Muscle of leg (tissue), 11 donors: ENCODE measurements around the gene ME3. TPM values are rescaled to one million over a fixed set of nuclear protein-coding genes. Genes with fewer than 3 reads are reported as not detected.

Source experiments
- DNase-seq: peaks from one replicate; pipeline ENCODE4 v3.0.0; 2013
- H3K27ac ChIP-seq: one replicate; pipeline ENCODE4 v1.5.1; 2013; ENCODE audit warnings: mild to moderate bottlenecking, low read length, control low read depth
- H3K27me3 ChIP-seq: one replicate; pipeline ENCODE4 v1.6.1; 2013; ENCODE audit warnings: low read length; ENCODE audit not compliant: control insufficient read depth, insufficient read depth
- H3K36me3 ChIP-seq: one replicate; pipeline ENCODE4 v1.6.1; 2013; ENCODE audit warnings: low read length; ENCODE audit not compliant: control insufficient read depth, insufficient read depth
- H3K4me1 ChIP-seq: one replicate; pipeline ENCODE4 v1.6.1; 2013; ENCODE audit warnings: low read length; ENCODE audit not compliant: control insufficient read depth, insufficient read depth
- H3K4me3 ChIP-seq: one replicate; pipeline ENCODE4 v1.5.1; 2013; ENCODE audit warnings: low read length, control low read depth
- H3K9me3 ChIP-seq: replicated peaks from 2 replicates; pipeline ENCODE4 v1.6.1; 2013; ENCODE audit warnings: low read depth, low read length; ENCODE audit not compliant: control insufficient read depth
- WGBS: methylation state at CpG from one replicate; pipeline ENCODE4 v1.1.5; 2013; ENCODE audit warnings: missing lambda C conversion rate; ENCODE audit not compliant: insufficient coverage; 5-methylcytosine and 5-hydroxymethylcytosine counted together
- polyA plus RNA-seq, 8 donors: library from polyadenylated mRNA; unstranded; fragments of 120-200 nt; gene quantifications; one replicate each; pipeline versions ENCODE4 v1.2.1 to v1.2.3, GENCODE V29; 2013; ENCODE audit warnings: inconsistent platforms in 1 of 8, low replicate concordance in 1 of 8; ENCODE audit not compliant: insufficient read length in 8 of 8, insufficient read depth in 1 of 8
- total RNA-seq: library from RNA; stranded (reverse); fragments of 120-200 nt; gene quantifications from one replicate; pipeline ENCODE4 v1.2.4, GENCODE V29; 2013

ME3 gene
- total and polyA plus RNA-seq, 9 donors = 7.0 to 12.4 (median 9.9) TPM

DNA sequence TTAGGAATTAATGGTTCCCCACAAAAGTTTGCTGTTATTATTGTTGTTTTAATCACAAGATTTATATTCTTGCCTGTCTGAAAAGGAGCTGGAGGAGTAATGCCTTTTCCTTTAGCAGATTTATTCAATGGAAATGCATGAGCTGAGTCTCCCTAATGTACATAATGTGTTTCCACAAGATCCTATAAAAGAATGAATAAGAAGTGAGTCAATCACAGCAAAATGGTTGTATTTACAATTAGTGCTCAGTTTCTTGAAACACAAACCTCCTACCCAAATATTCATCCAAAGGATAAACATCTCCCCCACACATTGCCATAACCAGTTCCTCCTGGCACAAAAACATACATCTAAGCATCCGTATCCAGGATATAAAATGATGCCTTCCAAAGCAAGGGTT lies 33.3 kb downstream of the ME3 start:
- Histone ChIP-seq H3K36me3 (no peaks in the 10 kb centered on the region), H3K27ac (no peak overlapping the region), H3K27me3 (no peaks in the 10 kb centered on the region), H3K4me1 (no peaks in the 10 kb centered on the region), H3K9me3 (no peaks in the 10 kb centered on the region), H3K4me3 (no peak overlapping the region)
- DNase-seq = no peak
- WGBS = no CpG with 5 or more reads among the region's 1 CpG

DNA sequence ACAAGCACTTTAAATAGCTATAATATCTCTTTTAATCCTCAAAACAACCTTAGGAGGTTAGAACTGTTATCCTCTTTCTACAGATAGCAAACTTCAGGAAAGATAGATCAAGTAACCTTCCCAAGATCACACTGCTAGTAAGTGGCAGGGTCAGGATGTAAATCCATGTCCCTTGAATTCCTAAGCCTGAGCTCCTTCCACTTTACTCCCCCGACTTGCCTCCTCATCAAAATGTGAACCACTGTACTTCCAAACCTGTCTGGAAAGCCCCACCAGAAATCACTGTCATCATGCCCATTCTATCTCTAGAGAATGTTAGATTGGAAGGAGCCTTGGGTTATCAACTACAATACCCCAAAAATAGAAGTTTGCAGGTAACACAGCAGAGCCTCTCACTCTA lies 33.7 kb downstream of the ME3 start:
- H3K27ac ChIP-seq = no peak overlapping the region
- WGBS = no CpG with 5 or more reads among the region's 1 CpG
- no peaks in the 10 kb centered on the region for H3K36me3 ChIP-seq
- no peaks in the 10 kb centered on the region for H3K9me3 ChIP-seq
- H3K4me1 ChIP-seq = no peaks in the 10 kb centered on the region
- no peak for DNase-seq
- H3K4me3 ChIP-seq = no peak overlapping the region
- H3K27me3 ChIP-seq = no peaks in the 10 kb centered on the region

DNA sequence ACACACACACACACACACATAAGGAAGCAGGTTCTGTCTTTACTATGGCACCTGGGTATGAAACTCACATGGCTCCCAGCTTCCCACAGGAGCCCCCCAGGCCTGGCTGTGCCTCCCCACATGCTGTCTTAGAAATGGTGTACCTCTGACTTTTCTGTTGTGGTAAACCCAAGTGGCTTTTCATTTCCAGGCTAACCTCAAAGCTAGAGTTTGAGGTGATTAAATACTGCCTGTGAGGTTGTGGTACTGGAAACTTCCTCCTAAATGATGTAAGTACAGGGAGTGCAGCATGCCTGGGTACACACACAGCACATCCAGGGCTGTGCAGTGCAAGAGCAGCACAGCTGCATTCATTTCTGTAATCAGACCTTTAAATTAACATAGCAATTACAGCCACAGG lies 34.4 kb downstream of the ME3 start:
- Histone ChIP-seq H3K27ac (no peak overlapping the region), H3K4me3 (no peak overlapping the region), H3K4me1 (no peaks in the 10 kb centered on the region), H3K36me3 (no peaks in the 10 kb centered on the region), H3K9me3 (no peaks in the 10 kb centered on the region), H3K27me3 (no peaks in the 10 kb centered on the region)
- no peak for DNase-seq

DNA sequence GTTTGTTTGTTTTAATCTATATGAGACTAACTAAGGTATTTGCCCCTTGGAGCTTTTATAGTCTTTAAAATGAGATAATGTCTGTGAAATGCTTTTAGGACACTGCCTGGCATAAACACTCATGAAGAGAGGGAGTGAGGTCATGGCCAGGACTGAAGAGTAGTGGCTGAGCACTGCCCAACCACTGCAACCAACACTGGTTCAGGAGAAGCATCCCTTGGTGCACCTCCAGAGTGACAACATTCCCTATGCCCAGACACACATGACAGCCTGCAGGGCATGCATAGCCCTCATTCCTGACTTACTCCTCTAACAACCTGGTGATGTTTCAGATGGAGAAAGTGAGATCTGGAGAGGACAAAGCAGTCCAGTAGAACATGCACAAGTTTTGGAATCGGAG lies 36.1 kb downstream of the ME3 start:
- H3K36me3 ChIP-seq = no peaks in the 10 kb centered on the region
- no peaks in the 10 kb centered on the region for H3K27me3 ChIP-seq
- H3K9me3 ChIP-seq = no peaks in the 10 kb centered on the region
- H3K4me1 ChIP-seq = no peaks in the 10 kb centered on the region
- H3K4me3 ChIP-seq = no peak overlapping the region
- no CpG with 5 or more reads among the region's 1 CpG for WGBS
- no peak for DNase-seq
- no peak overlapping the region for H3K27ac ChIP-seq

DNA sequence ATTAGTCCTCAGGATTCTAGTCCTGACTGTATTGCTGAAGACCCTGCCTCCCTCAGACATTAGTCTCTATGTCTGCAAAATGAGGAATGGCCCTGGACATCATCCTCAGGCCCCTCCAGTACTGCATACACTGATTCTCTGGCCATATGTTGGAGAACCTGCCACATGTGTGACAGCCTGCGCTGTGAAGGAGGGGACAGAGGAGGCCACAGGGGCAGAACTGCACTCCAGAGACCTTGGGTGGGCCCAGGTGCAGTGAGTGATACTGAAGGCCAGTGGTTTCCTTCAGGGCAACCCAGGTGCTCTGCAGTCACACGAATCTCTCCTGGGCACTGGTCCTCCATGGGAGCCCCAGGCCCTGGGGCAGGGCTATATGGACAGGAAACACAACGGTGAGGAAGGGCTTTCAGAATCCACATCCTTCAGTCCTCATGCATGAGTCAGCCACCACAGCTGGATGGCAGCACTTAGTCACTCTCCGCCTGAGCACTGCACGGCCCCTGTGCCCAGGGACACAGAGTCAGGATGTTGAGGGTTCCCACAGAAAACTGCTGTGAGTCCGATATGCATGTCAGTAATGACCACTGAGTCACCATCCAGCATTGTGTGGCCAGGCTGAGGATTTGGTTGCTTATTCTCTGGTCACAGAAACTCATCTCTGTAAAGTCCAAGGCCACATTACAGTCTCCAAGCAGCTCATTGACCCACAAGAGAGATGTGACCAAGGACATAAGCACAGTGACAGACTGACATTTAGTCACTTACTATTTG lies 39.7 kb downstream of the ME3 start:
- 85% methylated on average over 4 of the region's 6 CpGs for WGBS
- Histone ChIP-seq H3K36me3 (no peaks in the 10 kb centered on the region), H3K27ac (no peak overlapping the region), H3K4me1 (peaks cover 24% of the 10 kb centered on the region), H3K9me3 (no peaks in the 10 kb centered on the region), H3K4me3 (no peak overlapping the region), H3K27me3 (no peaks in the 10 kb centered on the region)
- DNase-seq = no peak

DNA sequence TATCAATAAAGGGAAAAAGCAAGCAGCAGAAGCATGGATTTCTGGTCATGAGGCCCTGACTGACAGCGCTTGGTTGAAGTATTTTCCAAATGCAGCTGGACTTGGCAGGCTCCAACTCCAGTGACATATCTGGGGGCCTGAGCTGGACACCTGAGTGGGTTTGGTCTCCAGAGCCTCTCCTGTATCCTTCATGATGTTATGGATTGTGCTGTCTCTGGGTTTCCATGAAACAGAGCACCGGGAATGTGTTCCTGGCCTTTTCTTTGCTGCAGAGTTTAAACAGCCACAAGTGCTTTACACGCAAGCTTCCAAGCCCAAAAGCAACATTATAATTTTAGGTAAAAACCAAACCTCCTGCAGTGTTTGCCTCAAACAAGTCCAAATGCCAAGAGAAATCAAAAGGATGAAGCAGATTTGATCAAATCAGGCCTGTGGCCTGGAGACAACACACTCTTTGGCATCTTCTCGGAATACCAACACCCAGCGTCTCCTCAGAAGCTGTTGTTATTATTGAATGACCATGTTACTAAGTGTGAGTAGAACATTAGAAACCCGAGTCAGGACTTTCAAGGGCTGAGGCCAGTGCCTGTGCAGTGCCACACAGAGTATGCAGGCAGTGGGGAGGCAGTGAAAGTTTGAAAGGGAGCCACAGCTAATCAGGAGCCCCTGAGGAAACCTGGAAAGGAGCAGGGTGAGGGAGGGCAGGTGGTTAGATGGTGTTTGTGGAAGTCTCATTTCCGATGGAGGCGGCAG lies 42.0 kb downstream of the ME3 start:
- Histone ChIP-seq H3K9me3 (no peaks in the 10 kb centered on the region), H3K36me3 (no peaks in the 10 kb centered on the region), H3K4me1 (peaks cover 26% of the 10 kb centered on the region), H3K27ac (peak overlapping the region; percentile 16), H3K4me3 (no peak overlapping the region), H3K27me3 (no peaks in the 10 kb centered on the region)
- WGBS = 77% methylated on average over 4 of the region's 8 CpGs
- DNase-seq = peak; percentile 49

DNA sequence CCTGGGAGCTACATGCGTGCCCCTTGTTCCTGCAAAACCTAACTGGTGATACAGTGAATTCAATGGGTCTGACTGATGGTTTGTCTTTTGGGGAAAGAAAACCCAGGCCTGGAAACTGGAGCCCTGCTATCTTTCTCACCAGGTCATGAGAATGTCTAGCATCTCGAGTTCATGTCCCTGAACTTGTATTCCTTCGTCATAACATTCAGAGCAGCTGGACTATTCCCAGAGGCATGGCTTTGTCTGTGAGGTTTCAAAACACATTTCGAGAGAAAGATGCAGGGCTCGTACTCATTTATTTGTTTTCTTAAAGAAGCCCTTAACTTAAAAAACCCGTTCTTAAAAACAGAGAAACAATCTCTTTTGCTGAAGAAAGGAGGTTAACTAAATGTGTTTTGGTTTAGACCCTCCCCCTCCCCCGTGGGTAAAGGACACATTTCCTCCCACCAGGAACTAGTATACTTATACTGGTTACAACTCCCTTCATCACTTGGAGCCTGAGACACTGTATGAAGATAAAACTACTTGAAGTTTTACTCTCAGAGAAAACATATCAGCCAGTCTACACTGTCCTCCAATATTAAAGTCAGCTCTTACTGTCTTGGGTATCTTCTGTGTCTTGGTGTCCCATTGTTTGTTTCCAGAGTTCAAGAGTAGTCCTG lies 43.2 kb downstream of the ME3 start:
- no peak overlapping the region for H3K4me3 ChIP-seq
- no peaks in the 10 kb centered on the region for H3K9me3 ChIP-seq
- peak overlapping the region; percentile 79 for H3K27ac ChIP-seq
- DNase-seq = peak; percentile 91
- H3K36me3 ChIP-seq = no peaks in the 10 kb centered on the region
- H3K4me1 ChIP-seq = peaks cover 26% of the 10 kb centered on the region
- H3K27me3 ChIP-seq = no peaks in the 10 kb centered on the region
- 88% methylated on average over 1 of the region's 7 CpGs for WGBS

DNA sequence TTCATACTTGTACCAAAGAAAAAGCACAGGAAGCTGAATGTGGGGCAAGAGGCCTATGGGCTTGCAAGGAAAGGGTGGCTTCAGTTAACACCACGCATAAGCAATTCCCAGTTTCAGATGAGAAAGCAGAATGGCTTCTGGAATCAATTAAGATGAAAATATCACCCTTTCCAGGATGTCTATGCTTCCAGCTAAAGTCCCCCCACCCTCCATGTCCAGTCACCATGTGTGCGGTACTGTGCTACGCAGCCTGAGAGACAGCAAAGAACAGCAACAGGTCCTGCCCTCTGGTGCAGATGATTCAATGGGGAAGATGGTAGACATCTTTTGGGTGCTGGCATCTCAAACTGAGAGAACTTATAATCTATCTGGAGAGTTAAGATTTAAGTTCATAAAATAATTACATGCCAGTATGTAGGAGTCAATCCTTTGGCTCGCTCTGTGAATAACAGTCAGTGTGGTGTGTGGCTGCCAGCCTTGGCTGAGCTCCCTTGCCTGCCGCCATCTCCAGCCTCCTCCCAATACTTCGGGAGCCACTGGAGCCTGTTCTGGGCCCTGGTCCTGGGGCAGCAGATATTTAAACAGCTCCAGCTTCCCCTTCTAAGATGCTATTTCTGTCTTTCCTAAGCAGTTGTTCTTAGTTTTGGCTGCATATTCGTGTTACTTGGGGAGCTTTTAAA lies 44.5 kb downstream of the ME3 start:
- Histone ChIP-seq H3K9me3 (no peaks in the 10 kb centered on the region), H3K4me3 (no peak overlapping the region), H3K27ac (peak overlapping the region; percentile 45), H3K27me3 (no peaks in the 10 kb centered on the region), H3K36me3 (no peaks in the 10 kb centered on the region), H3K4me1 (peaks cover 26% of the 10 kb centered on the region)
- WGBS = 40% methylated on average over 1 of the region's 7 CpGs
- DNase-seq = peak; percentile 75

DNA sequence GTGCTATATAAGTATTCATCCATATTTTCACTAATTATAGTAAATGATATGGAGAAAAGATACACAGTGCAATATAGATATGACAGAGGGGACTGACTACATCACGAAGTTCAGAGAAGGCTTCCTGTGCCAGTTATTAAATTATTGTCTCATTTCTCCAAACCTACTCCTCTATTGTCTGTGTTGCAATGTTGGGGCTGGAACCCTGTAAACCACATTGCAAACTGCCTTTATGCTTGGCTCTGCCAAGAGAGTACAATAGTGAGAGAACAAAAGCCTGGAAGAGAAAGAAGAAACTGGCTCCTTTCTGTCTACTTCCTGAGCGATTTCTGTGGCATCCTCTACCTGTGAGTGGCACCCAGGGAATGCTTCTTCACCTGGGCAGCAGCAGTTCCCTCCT lies 46.4 kb downstream of the ME3 start:
- no CpG with 5 or more reads among the region's 2 CpGs for WGBS
- no peaks in the 10 kb centered on the region for H3K27me3 ChIP-seq
- no peak overlapping the region for H3K4me3 ChIP-seq
- no peak for DNase-seq
- no peaks in the 10 kb centered on the region for H3K9me3 ChIP-seq
- H3K4me1 ChIP-seq = peaks cover 27% of the 10 kb centered on the region
- no peaks in the 10 kb centered on the region for H3K36me3 ChIP-seq
- no peak overlapping the region for H3K27ac ChIP-seq

DNA sequence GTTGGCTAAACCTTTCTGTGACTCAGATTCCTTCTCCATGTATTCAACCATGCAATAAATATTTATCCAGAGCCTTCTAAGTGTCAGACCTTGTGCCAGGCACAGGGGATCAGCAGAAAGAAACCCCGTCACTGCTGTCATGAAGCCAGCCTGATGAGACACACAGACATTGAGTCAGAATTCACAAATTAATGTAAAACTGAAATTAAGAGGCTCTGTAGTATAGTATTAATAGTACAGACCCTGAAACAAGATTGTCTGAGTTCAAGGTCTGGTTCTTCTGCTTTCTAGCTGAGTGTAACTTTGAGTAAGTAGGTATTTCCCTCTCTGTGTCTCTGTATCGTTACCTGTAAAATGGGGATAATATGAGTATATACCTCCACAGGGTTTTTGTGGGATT lies 46.9 kb downstream of the ME3 start:
- H3K36me3 ChIP-seq = no peaks in the 10 kb centered on the region
- no peaks in the 10 kb centered on the region for H3K27me3 ChIP-seq
- H3K27ac ChIP-seq = no peak overlapping the region
- DNase-seq = no peak
- no peak overlapping the region for H3K4me3 ChIP-seq
- H3K9me3 ChIP-seq = no peaks in the 10 kb centered on the region
- whole genome bisulfite sequencing = no CpG with 5 or more reads among the region's 2 CpGs
- H3K4me1 ChIP-seq = peaks cover 25% of the 10 kb centered on the region
